HK-2 (cell line): Measurements from ENCODE around the gene ZNF79.

Source experiments
- DNase-seq: peaks from one replicate; pipeline ENCODE4 v3.0.0-alpha.2; 2018; ENCODE audit not compliant: unreplicated experiment

Gene ZNF79

DNA sequence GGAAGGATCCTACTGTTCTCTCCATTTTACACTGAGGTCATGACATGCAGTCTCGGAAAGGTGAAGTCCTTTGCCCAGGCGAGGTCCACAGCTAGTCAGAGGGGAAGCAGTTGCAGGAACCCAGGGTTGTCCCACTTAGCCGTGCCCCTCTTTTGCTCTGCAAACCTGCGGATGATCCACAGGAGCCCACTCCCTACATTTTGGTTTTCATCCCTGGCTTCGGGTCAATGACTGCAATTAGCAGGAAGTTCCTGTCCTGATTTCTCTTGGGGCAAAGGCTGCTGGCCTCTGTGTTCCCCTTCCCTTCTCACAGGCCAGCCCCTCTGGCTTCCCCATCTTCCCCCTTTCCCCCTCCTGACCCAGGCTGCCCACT lies 25.9 kb upstream of the ZNF79 start:
- DNase-seq, result no peak

DNA sequence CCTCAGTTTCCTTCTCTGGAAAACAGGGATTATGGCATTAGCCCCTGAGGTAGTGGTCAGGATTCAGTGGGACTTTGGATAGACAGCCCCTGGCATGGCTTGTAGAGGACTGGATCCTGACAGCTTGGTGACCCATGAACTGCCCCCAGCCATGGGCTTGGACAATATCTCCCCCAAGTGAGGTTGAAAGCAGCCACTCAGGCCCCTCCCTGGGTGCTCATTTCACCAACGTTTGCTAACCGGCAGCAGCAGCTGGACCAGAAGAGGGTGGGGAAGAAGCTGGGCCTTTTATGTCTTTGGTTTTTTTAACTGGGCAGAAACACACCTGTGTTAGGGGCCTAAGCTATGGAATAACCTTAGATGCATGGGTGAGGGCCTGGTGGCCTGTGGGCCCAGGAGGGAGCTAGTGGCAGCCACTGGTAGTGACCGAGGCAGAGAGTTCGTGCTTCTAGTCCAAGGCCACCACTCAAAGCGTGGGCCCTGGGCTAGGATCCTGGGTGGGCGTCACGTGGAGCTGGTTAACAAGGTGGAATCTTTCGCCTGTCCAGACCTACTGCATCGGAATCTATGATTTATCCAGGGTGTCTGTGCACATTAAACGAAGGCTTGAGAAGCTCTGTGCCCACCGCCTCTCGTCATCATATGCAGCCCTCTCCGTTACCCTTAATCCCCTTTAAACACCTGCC lies 25.3 kb upstream of the ZNF79 start:
- no peak for DNase-seq

DNA sequence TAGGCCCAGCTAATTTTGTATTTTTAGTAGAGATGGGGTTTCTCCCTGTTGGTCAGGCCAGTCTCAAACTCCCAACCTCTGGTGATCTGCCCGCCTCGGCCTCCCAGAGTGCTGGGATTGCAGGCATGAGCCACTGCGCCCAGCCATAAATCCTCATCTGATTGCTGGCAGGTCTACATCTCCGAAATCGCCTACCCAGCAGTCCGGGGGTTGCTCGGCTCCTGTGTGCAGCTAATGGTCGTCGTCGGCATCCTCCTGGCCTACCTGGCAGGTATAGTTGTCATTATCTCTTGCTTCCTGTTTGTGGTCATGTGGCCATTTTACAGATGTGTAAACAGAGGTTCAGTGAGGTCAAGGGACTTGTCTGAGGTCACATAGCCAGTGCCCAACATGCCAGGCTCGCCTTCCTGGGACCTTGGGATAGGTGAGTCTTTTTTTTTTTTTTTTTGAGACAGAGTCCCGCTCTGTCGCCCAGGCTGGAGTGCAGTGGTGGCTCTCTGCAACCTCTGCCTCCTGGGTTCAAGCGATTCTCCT lies 24.4 kb upstream of the ZNF79 start:
- no peak for DNase-seq

DNA sequence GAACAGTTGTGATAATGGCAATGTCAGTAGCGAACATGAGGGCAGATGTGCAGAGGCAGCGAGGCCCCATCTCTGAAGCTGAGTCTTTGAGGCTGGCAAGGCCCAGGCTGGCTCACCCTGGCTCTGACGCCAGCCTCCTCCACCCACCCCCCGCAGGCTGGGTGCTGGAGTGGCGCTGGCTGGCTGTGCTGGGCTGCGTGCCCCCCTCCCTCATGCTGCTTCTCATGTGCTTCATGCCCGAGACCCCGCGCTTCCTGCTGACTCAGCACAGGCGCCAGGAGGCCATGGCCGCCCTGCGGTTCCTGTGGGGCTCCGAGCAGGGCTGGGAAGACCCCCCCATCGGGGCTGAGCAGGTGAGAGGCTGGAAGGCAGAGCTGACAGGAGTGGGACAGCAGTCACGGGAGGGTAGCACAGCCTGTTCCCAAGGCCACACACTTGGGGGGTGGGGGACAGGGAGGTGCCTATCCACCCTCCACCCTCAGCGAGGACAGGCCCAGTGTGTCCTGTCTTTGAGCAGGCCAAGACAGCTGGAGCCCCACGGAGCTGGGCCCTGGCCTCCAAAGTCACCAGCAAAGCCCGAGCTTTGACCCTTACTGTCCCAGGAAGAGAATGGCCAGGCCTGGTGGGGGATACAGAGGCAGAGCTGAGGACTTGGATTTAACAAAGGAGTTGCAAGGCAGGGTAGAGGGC lies 21.6 kb upstream of the ZNF79 start:
- no peak for DNase-seq

DNA sequence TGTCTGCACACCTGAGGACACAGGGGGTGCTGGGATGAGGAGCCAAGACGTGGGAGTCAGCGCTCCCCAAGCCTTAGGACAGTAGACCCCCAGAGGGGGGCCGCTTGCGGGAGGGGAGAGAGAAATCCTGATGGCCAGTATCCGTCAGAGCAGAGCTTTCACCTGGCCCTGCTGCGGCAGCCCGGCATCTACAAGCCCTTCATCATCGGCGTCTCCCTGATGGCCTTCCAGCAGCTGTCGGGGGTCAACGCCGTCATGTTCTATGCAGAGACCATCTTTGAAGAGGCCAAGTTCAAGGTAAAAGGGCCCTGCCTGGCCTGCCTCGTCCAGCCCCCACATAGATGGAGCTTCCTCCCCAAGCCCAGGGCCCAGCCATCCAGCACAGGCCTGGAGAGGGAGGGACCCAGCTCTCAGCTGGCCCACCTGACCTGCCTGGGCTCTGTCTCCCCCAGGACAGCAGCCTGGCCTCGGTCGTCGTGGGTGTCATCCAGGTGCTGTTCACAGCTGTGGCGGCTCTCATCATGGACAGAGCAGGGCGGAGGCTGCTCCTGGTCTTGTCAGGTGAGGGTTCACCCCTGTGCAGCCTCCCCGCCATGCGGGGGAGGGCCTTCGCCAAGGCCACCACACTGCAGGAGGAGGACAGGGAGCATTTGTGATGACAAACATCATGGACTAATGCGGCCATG lies 20.5 kb upstream of the ZNF79 start:
- DNase-seq, result no peak

DNA sequence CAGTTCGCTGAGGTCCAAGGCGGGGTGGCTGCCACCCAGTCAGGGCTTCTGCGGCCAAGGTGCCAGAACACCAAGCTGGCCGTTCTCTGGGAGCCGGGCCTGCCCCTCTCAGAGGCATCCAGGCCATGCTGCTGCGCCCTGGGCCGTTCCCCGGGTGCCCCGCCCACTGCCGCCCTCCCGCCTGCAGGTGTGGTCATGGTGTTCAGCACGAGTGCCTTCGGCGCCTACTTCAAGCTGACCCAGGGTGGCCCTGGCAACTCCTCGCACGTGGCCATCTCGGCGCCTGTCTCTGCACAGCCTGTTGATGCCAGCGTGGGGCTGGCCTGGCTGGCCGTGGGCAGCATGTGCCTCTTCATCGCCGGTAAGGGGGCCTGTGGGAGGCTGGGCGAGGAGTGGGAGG lies 19.6 kb upstream of the ZNF79 start:
- no peak for DNase-seq

DNA sequence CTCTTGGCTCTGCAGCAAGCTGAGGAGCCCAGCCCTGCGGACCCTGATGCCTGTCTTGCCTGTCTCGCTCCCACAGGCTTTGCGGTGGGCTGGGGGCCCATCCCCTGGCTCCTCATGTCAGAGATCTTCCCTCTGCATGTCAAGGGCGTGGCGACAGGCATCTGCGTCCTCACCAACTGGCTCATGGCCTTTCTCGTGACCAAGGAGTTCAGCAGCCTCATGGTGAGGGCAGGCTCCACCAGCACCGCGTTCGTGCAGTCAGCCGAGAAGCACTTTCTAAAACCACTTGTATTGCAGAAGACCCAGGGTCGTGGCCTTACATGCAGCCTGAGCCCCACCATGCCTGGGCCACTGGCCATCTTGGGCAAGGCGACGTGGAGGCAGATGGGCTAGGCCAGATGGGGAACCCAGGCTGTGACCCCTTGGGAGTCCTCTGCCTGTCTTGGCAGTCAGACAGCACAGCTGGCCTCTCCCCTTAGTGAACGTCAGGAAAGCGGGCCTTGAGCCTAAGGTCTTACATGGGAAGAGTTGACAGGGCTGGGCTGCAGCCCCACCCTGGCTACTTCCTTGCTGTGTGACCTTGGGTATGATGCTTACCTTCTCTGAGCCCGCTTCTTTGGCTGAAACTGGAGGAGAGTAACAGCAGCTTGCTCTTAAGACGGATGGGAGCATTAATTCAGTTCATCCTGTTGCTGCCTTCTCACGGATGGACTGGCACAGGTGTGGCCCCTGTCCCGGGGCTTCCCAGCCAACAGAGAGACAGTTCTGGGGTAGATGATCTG lies 18.6 kb upstream of the ZNF79 start:
- no peak for DNase-seq

DNA sequence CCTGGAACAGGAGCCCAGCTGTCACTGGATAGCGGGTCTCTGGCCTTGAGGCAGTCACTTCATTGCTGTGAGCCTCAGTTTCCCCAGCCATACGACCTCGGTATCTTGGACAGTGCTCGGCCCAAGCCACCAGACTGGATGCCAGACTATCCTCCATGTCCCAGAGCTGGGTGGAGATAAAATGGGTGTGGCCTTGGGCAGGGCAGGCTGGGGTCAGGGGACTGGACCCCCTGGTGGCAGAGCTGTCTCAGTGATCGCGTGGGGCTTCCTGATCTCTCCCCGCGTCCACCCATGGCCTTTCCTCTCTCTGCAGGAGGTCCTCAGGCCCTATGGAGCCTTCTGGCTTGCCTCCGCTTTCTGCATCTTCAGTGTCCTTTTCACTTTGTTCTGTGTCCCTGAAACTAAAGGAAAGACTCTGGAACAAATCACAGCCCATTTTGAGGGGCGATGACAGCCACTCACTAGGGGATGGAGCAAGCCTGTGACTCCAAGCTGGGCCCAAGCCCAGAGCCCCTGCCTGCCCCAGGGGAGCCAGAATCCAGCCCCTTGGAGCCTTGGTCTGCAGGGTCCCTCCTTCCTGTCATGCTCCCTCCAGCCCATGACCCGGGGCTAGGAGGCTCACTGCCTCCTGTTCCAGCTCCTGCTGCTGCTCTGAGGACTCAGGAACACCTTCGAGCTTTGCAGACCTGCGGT lies 17.2 kb upstream of the ZNF79 start:
- DNase-seq, result no peak

DNA sequence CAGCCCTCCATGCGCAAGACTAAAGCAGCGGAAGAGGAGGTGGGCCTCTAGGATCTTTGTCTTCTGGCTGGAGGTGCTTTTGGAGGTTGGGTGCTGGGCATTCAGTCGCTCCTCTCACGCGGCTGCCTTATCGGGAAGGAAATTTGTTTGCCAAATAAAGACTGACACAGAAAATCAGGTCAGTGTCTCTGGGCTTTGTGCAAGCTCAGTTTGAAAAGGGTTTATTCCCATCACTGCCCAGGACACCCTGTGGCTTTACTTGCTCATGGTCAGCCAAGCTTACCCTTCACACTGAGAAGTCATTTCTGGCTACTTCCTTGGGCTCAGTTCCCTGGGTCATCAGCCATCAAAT lies 16.7 kb upstream of the ZNF79 start:
- DNase-seq, result no peak

DNA sequence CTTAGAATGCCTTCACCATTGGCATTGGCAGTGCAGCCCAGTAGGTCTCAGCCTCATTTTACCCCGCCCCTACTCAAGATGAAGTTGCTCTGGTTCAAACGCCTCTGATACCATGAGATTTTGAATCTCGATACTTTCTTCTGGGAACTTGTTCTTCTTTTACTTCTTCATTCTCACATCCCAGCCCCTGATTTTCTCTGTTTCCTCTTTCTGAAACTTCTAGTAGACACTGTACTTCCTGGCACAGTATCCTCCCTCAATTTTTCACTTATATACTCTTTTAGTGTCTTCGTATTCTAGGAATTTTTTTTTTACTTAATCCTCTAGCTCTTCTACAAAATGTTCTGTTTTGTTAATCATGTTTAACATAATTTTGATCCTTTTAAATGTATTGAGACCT lies 13.1 kb upstream of the ZNF79 start:
- DNase-seq, result no peak

DNA sequence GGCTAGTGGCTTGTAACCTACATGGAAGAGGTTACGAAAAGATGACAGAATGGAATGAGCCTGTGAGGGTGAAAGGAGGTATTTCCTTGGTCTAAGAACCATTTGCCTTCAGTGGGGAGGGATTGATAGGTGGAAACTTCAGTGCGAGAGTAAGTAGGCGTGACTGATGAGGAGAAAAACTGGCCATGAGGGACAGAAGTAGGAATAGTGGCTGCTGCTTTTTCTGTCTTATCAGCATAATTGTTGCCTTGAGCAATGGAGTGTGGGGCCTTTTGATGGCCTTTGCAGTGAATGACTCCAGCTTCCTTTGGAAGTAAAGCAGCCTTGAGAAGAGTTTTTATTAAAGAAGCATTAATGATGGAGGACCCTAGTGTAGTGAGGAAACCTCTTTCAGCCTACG lies 9.0 kb upstream of the ZNF79 start:
- no peak for DNase-seq

DNA sequence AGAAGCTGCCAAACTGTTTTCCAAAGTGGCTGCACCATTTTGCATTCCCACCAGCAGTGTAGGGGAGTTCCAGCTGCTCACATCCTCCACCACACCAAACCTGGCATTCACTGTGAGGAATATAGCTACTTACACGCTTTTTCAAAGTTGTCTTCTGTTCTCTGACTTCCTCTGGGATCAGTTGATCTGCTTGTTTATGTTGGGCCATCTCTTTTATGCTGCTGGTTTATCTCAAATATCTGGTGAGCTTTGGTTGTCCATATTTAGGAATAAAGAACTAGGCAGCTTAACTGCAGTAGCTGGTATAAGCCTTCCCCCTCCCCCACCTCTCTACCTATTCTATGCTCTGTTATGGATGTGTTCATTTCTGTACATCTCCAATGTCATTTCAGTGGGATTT lies 8.5 kb upstream of the ZNF79 start:
- no peak for DNase-seq

DNA sequence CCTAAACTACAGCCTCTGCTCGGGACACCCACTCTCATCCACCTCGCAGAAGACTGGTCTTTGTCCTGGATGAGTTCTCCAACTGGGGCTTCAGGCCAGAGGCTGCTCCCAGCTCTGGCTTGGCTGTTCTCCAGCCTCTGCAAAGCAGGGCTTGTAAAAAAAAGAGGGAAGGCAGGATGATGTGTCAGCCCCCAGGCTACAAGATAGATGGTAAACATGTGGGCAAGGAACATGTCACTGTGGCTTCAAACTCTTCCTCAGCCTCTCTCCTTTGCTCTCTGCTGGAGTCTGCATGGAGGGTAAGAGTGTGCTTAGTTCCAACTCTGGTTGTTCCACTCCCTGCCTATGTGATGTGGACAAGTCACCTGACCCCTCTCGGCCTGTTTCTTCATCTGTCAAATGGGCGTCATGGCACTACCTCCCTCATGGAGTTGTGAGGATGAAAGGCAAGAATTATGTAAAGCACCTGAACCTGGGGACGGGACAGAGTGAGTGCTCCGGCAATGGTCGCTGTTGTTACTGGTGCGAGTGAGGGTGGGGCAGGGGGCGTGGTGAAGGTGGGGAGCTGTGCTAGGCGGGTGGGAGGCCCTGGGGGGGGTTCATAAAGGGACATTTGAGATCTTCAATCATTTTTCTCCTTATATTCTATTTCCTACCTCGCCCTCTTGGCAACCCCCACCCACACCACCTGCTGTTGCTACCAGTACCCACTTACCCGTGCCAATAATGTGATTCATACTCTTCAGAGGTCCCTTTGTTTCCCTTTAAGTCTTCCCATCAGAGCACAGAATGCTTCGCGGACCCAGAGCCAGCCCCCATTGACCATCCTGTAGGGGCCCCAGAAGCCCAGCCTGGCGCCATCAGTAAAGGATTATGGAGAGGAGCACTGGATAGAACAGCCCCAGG lies 6.8 kb upstream of the ZNF79 start:
- no peak for DNase-seq

DNA sequence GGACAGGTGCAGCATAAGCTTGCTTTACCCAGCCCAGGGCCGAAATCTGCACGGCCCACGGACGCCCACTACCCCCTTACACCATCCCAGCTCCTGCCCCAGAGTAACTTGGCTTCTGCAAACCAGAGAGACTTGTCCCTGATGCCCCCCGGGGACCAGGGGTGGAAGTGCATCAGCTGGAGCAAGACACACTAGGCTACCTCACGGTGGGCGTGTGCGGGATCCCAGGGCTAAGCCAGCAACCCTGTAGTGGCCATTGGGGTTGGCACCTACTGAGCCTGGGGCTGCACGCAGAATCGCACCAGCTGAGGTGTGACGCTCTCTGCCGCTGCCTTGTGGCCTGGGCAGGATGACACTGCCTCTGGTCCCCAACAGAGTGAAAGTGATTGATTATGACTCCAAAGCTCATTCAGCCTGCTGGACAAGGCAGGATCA lies 6.1 kb upstream of the ZNF79 start:
- peak; percentile 34 for DNase-seq

DNA sequence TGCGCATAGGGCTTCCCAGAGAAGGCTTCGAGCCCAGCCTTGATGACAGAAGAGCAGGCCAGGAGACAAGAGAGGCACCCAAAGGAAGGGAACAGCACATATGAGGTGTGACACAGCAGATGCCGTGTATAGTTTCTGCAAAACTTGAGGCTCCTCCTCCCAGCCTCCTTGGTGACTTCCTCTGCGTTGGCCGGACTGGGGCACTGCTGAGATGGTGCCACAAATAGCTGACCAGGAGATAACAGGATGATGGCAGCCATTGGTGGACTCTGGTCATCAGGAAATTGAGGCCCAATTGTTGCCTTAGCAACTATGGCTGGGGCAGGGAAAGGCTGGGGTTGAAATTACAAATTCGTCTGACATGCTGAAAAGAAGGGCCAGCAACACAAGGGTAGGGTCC lies 4.8 kb upstream of the ZNF79 start:
- DNase-seq, result no peak

DNA sequence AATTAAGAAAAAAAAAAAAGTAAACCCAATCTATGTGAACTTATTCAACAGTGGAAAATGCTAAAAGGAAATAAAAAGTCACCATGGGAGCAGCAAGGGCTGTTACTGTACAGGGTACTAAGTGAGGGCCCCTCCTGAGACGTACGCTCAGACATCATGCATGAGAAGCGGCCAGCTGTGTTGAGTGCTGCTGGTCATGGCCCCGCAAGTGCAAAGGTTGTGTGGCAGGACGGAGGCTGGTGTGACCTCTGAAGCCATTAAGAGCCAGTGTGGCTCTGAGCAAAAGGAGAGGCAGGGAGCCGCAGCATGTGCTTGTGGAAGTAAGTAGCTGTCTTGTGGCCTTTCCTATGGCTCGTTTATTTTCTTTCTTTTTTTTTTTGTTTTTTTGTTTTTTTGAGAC lies 3.1 kb upstream of the ZNF79 start:
- DNase-seq, result no peak

DNA sequence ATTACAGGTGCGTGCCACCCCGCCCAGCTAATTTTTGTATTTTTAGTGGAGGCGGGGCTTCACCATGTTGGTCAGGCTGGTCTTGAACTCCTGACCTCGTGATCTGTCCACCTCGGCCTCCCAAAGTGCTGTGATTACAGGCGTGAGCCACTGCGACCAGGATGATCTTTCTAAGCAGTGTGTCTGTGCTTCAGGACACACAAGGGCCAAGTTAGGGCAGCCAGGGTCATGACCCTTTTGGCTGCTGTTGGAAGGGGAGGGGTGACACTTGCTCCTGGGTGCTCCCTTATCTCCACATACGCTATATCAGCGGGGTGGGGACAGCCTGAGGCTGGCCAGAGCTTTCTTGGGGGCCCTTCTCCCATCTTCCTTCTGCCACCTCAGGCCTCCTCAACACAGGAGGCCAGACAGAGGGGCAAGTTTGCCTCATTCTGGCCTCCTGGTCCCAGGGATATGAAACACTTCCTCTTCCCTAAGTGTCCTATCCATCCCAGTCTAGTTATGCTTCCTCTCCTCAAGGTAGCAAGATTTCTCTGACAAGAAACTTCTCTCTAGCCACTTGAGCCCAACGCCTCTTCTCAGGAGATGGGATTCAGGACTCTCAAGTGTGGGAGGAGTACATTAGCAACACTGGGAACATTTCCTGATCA lies 1.9 kb upstream of the ZNF79 start:
- DNase-seq, result no peak

DNA sequence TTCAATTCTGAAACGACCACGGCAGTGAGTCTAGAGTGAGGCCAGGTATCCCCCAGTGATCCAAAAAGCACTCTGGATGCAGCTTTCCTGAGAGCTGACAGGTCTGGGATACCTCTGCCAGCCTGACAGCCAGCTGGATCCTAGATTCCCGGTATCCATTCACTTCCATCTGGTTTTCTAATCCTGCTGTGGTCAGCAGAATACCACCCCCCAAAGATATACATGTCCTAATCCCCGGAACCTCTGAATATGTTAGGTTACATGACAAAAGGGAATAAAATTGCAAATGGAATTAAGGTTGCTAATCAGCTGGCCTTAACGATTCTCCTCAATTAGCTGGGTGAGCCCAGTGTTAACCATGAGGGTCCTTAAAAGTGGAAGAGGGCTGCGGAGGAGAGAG lies 1.4 kb upstream of the ZNF79 start:
- no peak for DNase-seq

DNA sequence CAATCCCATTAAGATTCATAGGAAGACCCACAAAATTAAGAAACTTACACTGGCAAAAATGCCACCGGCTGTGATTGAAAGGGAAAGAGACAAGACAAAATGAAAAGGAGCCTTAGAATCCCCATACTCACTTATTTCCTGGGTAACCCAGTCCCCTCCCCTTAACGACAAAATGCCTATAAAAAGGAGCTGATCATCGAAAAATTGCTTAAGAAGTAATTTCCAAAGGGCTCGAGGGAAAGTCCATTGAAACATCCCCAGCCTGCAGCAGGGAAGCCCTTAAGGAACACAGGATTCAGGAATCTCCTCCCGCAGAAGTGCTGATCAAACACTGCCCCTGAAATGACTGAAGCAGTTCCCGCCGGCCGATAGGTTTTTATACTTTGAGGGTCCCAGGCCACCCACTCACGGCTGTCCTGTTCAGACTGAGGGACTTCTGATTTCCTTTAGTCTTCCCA lies 677 bp upstream of the ZNF79 start:
- DNase-seq, result no peak

DNA sequence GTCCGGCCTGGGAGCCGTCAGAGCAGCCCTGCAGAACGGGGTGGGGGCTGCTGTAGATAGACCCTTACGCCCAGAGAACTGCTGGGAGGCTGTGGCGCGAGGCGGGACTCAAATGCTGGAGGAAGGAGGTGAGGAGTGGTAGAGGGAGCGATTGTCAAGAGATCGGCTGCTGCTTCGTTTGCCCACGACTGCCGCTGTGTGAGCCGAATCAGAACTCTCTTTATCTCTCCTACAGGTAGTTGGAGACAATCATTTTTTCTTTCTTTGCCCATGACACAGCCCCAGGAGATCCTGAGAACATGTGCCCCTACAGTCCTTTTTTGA lies 456 bp downstream of the ZNF79 start:
- DNase-seq, result no peak
